ENCODE results near the gene RGS3.
A peak's percentile ranks its signal among the peaks of the same experiment; 100 is the strongest.

Gene RGS3

DNA sequence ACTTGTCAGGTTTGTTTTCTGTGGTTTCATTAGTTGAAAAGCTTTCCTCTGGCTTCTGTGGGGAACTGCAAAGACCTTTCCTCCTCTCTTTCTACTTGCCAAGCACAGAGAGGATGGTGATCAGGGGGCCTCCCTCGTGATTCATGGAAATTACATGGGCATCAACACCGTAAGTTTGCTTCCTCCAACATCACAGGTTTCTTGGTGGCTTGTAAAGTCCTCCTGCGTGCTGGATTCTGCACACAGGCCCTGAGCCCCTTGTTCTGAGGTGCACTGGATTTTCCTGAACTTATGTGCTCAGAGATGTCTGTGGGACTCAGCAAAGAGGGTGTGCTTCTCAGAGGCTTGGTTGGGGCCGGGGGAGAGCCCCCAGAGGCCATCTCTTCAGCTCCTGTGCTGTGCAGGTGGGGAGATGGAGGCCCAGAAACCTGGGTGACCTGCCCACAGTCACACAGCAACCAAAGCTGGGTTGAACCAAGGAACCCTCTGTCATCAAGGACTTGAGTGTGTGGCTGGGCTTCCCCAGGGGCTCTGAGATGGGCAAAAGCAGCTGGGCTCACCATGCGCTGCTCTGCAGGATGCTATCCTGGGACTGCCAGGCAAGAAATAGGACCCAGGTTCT, 36.5 kb downstream of the RGS3 start:
- Mint-ChIP-seq H3K9me3 (no peaks in the 10 kb centered on the region), H3K27ac (no peak overlapping the region), H3K4me1 (peaks cover 21% of the 10 kb centered on the region), H3K4me3 (no peak overlapping the region), H3K27me3 (ENCODE audit: low read depth) (peaks cover 10% of the 10 kb centered on the region), H3K36me3 (ENCODE audit: low read depth) (no peaks in the 10 kb centered on the region)
- TF ChIP-seq, protein P1, sequence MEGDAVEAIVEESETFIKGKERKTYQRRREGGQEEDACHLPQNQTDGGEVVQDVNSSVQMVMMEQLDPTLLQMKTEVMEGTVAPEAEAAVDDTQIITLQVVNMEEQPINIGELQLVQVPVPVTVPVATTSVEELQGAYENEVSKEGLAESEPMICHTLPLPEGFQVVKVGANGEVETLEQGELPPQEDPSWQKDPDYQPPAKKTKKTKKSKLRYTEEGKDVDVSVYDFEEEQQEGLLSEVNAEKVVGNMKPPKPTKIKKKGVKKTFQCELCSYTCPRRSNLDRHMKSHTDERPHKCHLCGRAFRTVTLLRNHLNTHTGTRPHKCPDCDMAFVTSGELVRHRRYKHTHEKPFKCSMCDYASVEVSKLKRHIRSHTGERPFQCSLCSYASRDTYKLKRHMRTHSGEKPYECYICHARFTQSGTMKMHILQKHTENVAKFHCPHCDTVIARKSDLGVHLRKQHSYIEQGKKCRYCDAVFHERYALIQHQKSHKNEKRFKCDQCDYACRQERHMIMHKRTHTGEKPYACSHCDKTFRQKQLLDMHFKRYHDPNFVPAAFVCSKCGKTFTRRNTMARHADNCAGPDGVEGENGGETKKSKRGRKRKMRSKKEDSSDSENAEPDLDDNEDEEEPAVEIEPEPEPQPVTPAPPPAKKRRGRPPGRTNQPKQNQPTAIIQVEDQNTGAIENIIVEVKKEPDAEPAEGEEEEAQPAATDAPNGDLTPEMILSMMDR (IDR thresholded peaks at IDR 0.05; ENCODE audit: unreplicated experiment in 3 of 3) = no peak

DNA sequence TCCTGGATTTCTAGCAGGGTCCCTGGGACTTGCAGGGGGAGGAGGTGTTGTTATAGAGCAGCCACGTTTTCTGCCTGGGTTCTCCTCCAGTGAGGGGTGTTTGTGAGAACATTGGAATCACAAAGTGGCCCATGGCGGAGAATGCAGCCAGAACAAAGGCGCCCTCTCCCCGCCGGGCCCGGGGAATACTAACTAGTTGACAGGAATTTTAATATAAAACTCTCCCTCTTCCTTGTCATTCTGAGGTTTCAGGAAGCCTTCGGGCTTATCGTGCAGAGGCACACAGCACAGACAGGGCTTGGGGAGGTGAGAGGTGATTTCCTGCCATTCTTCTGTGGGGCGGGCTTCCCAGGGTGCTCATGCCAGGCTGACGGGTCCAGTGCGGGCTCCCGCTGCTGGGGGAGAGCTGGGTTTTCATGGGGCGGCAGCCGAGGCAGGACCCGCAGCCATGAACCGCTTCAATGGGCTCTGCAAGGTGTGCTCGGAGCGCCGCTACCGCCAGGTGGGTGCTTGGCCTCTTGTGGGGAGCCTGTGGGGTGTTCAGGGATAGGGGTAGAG, 37.7 kb downstream of the RGS3 start:
- H3K4me3 Mint-ChIP-seq = peak overlapping the region; percentile 45 to 60 (median 52)
- no peaks in the 10 kb centered on the region for H3K36me3 Mint-ChIP-seq (ENCODE audit: low read depth)
- TF ChIP-seq, protein P1 (IDR thresholded peaks at IDR 0.05; ENCODE audit: unreplicated experiment in 3 of 3) = no peak
- no peaks in the 10 kb centered on the region for H3K9me3 Mint-ChIP-seq
- peaks cover 28% of the 10 kb centered on the region for H3K4me1 Mint-ChIP-seq
- H3K27me3 Mint-ChIP-seq (ENCODE audit: low read depth) = peaks cover 10% of the 10 kb centered on the region
- H3K27ac Mint-ChIP-seq = peak overlapping the region; percentile 44 to 52 (median 51)

DNA sequence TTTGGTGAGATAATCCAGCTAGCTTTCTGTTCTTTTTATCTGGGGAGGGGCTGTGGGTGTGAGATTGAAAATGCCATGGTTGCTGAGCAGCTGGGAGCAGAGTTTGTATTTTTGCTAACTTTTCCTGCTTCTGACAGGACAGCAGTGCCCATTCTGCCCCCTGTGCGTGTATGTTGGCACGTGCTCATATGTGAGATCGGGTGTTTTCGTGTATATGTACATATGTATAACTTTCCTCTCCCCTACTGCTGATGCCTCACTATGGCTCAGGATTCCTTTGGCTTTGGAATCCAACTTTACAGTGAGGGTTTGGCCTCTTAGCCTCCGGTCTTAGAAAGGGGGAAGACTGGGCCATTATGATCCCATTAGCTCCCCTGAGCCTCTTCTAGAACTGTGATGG, 38.3 kb downstream of the RGS3 start:
- peak overlapping the region in 2 of 3 experiments; percentile 40 to 60 for H3K4me3 Mint-ChIP-seq
- no peaks in the 10 kb centered on the region for H3K36me3 Mint-ChIP-seq (ENCODE audit: low read depth)
- H3K4me1 Mint-ChIP-seq = peaks cover 28% of the 10 kb centered on the region
- no peaks in the 10 kb centered on the region for H3K9me3 Mint-ChIP-seq
- TF ChIP-seq, protein P1 (IDR thresholded peaks at IDR 0.05; ENCODE audit: unreplicated experiment in 3 of 3) = no peak
- H3K27ac Mint-ChIP-seq = peak overlapping the region; percentile 51 to 70 (median 52)
- peaks cover 9% of the 10 kb centered on the region for H3K27me3 Mint-ChIP-seq (ENCODE audit: low read depth)

DNA sequence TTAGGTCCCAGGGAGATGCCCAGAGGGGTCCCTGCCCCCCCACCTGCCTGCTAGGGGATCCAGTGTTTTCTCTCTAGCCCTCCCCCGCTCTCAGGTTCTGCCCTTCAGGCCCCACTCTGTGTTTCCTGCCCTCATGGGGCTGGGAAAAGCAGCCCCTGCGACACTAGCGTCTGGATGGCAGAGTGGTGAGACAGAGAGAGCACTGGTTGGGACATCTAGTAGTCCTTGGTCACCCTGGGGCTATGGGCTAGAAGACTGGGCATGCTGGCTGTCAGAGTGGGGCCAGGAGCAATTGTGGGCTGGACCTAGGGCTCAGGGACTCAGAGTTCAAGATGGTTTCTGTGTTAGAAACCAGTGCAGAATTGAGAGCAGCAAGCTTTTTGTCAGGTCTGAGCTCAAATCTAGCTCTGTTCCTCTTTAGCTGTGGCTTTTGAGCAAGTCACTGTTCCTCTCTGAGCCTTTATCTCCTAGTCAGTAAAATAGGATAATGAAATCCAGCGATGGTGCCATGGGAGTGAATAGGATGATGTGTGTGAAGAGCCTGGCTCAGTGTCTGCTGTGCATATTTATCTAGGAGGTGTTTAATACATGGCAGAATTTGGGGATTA, 39.0 kb downstream of the RGS3 start:
- Mint-ChIP-seq H3K4me3 (no peak overlapping the region), H3K9me3 (no peaks in the 10 kb centered on the region), H3K36me3 (ENCODE audit: low read depth) (no peaks in the 10 kb centered on the region), H3K27me3 (ENCODE audit: low read depth) (peaks cover 5% of the 10 kb centered on the region), H3K4me1 (peaks cover 28% of the 10 kb centered on the region), H3K27ac (peak overlapping the region; percentile 19 to 81 (median 70))
- TF ChIP-seq, protein P1 (IDR thresholded peaks at IDR 0.05; ENCODE audit: unreplicated experiment in 3 of 3) = no peak

DNA sequence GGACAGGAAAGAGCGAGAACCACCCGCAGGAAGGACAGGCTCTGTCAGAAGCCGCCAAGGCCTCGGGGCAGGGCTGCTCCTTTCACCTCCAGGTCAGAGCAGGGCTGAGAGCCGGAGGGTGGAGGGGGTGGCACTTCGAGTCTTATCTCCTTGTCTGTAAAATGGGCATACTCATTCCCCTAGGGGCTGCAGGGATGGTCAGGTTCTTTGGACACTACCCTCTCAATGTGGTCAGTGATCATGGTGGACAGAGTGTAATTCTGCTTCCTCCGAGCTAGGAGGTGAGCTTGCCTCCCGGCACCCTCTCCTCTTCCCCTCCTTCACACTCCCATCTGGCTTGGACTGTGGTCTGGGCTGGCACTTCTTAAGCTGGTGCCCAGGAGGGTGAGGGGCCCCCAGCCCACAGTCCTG, 39.6 kb downstream of the RGS3 start:
- no peaks in the 10 kb centered on the region for H3K9me3 Mint-ChIP-seq
- peaks cover 28% of the 10 kb centered on the region for H3K4me1 Mint-ChIP-seq
- H3K27ac Mint-ChIP-seq = peak overlapping the region; percentile 19 to 81 (median 58)
- peaks cover 5% of the 10 kb centered on the region for H3K27me3 Mint-ChIP-seq (ENCODE audit: low read depth)
- H3K36me3 Mint-ChIP-seq (ENCODE audit: low read depth) = no peaks in the 10 kb centered on the region
- H3K4me3 Mint-ChIP-seq = no peak overlapping the region
- TF ChIP-seq, protein P1 (IDR thresholded peaks at IDR 0.05; ENCODE audit: unreplicated experiment in 3 of 3) = no peak
